ENCODE results near the gene LIPC. TPM values are rescaled to one million over a fixed set of nuclear protein-coding genes. Genes with fewer than 3 reads are reported as not detected.

The LIPC gene
- total RNA-seq, 1 experiment from 2014 or later, result 0.55 TPM

DNA sequence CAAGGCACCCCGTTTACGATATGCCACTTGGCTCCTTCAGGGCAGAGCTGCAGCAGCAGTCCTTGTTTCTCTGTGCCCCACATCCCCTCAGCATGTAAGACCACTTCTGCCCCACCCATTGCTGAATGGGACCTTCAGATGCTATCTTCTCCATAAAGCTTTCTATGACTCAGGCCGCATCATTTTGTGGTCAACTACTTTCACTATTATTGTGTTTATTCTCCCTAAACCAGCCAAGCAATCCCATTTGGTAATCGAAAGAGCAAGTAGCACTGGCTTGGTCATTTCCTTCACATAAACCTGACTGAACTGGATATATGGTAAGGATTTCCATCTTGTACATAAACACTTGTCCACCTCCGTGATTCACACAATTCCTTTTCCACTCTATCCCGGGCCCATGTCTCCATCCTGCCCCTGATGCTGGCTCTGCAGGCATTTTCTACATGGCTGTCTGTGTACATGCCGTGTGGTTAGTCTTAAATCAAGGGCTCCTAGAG lies 25.7 kb downstream of the LIPC start:
- DNase-seq (ENCODE audit: low spot score), result peak; percentile 78

GRCh38 chr15:58458076-58458475 lies 26.3 kb downstream of the LIPC start:
- no peak for DNase-seq (ENCODE audit: low spot score)

DNA sequence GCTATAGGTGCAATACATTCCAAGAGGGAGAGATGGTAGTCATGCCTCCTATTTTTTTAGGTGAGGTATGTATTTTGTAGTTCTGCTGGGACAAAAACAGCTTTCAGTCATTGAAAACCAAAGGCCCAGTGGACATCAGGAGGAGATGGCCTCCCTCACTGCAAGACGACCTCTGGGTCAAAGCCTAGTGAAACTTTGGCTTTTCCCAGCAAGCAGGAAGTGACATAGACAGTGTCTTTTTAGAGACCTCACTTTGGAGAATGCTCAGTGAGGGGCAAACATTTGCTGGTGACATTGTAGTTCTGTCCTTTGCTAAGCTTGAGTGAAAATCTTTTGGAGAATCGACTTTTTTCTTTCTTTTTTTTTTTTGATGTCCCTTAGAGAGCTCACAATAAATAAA lies 27.3 kb downstream of the LIPC start:
- DNase-seq (ENCODE audit: low spot score), result no peak

DNA sequence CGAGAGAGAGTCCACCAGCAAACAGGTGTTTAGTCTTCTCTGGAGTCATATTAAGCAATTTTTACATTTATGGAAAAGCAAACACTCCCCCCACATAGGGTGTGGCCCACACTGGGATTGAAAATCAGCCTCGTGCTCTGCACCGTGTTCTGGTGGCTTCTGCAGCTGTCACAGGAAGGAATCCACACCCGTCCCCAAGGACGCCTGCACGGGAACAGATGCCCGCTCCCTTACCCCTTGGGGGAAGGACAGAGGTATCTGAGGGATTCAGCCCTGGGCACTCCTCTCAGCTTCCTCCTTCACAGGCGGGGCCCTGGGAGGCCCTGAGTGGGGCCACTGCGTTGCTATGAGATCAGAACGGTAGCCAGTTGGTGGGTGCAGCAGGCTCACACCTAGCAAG lies 27.8 kb downstream of the LIPC start:
- no peak for DNase-seq (ENCODE audit: low spot score)

GRCh38 chr15:58460116-58460790 lies 28.5 kb downstream of the LIPC start:
- DNase-seq (ENCODE audit: low spot score), result no peak

- DNase-seq (ENCODE audit: low spot score), result no peak
Measured at GRCh38 chr15:58460872-58461271, 29.1 kb downstream of the LIPC start.

DNA sequence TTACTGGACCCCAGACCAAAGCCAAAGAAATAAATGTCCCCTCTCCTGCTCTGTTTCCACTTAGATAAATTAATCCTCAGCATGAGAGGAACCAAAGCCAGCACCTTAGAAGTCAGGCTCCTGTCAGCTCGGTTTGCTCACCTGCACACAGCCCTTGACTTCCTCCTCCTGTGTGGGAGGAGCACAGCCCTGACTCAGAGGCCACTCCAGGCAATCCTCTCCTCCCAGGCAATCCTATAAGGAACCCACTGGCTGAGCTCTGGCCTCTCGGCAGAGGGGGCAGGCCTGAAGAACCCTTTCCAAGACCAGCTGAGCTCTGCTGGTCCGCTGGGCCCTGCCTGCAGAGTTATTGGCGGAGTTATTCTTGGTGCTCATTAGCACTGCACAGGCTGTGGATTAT lies 30.8 kb downstream of the LIPC start:
- no peak for DNase-seq (ENCODE audit: low spot score)

GRCh38 chr15:58462973-58463663 lies 31.3 kb downstream of the LIPC start:
- DNase-seq (ENCODE audit: low spot score), result no peak

DNA sequence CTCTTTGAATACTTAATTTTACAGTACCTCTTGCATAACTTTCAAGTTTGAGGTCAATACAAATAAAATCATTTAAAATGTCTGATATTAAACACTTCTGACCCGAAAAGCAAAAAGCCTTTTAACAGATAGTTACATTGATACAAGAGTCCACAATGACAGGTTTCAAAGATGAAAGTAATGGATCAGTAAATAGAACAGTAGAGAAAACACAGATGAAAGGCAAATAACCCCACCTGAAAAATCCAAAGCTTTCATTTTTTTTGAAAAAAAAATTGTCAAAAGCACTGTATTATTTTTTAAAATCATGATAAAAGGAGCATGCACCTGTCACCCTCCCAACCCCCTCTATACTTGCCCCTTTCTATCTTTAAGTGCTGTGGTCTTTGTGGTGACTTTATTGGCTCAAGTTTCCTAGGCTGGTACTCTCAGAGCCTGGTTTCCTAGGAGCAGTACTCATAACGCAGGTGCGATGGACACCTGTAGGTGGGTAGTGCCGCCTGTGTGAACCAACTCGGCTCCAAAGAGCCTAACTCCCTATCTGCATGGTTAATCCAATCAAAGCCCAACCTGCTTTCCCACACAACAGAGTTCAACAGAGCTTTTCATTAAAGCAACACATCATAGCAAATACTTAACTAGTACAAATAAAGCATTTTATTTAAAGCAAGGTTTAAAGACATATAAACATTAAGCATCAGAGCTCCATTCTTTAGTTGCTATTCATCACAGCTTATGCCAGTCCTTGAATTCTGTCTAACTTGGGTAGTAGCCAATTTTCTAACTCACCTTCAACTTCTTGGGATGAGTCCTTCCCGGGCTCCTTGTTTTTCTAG lies 32.2 kb downstream of the LIPC start:
- no peak for DNase-seq (ENCODE audit: low spot score)

DNA sequence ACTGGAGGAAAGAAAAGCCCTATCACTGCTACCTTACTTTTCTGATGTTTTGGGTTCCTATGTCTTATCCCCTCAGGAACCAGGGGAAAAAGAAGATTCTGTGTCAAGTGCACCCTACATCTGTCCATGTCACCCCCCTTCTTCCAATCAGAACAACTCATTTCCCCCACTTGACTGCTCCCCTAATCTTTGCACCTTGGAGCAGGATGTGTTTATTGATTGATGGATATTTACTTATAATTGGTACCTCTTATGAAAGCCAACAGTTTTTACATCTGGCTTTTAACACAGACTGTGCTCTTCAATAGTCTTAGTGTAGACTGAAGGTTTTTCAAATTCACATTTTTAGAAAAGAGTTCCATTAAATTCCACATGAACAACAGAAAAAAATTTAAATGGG lies 33.3 kb downstream of the LIPC start:
- no peak for DNase-seq (ENCODE audit: low spot score)

- DNase-seq (ENCODE audit: low spot score), result no peak
Measured at GRCh38 chr15:58465866-58466517, 34.2 kb downstream of the LIPC start.

- no peak for DNase-seq (ENCODE audit: low spot score)
Measured at GRCh38 chr15:58466566-58466965, 34.8 kb downstream of the LIPC start.

DNA sequence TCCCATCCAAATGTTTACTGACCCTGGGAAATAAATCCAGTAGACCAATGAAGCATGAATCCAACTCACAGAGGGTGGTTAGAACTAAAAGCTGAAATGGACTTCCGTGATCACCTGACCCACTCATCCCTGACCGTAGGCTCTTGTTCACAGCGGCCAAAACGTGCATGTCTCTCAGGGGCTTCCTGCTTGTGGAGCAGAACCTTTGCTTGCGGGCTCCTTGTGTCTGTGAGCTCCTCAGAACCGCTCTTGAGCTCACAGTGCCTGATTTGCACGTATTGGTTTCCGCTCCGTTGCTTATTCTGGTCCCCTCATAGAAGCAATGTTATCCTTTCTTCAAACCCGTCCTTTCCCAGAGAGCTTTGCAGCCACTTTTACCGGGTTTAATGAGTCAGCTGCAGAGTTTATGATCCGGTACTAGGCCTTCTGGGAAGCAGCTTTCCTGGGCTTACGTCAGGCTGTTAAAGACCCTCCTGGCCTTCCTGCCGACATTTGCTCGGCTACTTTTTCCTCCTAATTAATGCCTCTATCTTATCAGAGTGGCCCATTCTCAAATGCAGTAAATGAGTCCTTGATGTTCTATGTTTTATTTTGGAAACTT lies 35.4 kb downstream of the LIPC start:
- DNase-seq (ENCODE audit: low spot score), result no peak

GRCh38 chr15:58467722-58468423 lies 36.1 kb downstream of the LIPC start:
- no peak for DNase-seq (ENCODE audit: low spot score)

GRCh38 chr15:58469432-58470353 lies 37.9 kb downstream of the LIPC start:
- DNase-seq (ENCODE audit: low spot score), result peak; percentile 96

- no peak for DNase-seq (ENCODE audit: low spot score)
Measured at GRCh38 chr15:58471348-58471747, 39.6 kb downstream of the LIPC start.

DNA sequence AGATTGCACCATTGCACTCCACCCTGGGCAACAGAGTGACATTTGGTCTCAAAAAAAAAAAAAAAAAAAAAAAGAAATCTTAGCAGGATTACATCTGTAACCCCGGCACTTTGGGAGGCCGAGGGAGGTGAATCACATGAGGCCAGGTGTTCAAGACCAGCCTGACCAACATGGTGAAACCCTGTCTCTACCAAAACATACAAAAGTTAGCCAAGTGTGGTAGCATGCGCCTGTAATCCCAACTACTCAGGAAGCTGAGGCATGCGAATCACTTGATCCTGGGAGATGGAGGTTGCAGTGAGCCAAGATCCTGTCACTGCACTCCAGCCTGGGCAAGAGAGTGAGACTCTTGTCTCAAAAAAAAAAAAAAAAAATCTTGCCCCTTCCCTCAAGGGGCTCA lies 40.4 kb downstream of the LIPC start:
- DNase-seq (ENCODE audit: low spot score), result no peak

- peak; percentile 61 for DNase-seq (ENCODE audit: low spot score)
Measured at GRCh38 chr15:58472821-58473581, 41.2 kb downstream of the LIPC start.

DNA sequence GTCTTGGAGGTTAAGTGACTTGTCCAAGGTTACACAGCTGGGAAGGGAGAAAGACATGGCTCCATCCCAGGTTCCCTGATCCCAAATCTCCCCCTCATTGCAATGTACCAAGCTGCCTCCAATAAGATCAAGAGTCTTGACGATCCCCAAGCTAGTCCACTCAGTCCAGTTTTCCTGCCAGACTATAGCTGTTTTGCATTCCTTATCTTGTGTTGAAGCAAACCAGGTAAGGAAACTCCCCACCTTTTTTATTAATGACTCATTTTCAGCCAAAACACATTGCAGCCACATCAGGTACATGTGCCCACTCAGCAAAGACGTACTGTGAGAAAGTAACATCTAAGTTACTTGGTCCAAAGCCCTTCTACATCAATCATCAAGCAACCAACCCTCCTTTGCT lies 41.9 kb downstream of the LIPC start:
- DNase-seq (ENCODE audit: low spot score), result peak; percentile 90
